HepG2 (cell line): ENCODE data around the gene CCDC142. TPM values are rescaled to one million over a fixed set of nuclear protein-coding genes. Genes with fewer than 3 reads are reported as not detected.

ENCODE experiments used
- CCAR2 ChIP-seq: fragments of 200-400 bp; formaldehyde crosslinking; optimal IDR thresholded peaks from 2 replicates; pipeline ENCODE3; 2018; ENCODE audit warnings: low read depth, mild to moderate bottlenecking, low read length, moderate library complexity
- CENPBD1 ChIP-seq: sonication (generic); formaldehyde crosslinking; IDR thresholded peaks from 2 replicates; pipeline ENCODE4 v1.8.0; 2022; ENCODE audit warnings: missing genetic modification reagents, low read depth, mild to moderate bottlenecking, borderline replicate concordance
- EZH2 ChIP-seq: conservative IDR thresholded peaks from 2 replicates; pipeline ENCODE4 v1.6.1; 2012; ENCODE audit warnings: mild to moderate bottlenecking, low read depth, low read length, moderate library complexity
- HOXA7 ChIP-seq: sonication (generic); formaldehyde crosslinking; IDR thresholded peaks from 2 replicates; pipeline ENCODE4 v1.8.1; 2022; ENCODE audit warnings: mild to moderate bottlenecking, missing genetic modification reagents, moderate library complexity
- HOXA9 ChIP-seq: sonication (generic); formaldehyde crosslinking; IDR thresholded peaks from 2 replicates; pipeline ENCODE4 v1.8.1; 2022; ENCODE audit warnings: missing genetic modification reagents, mild to moderate bottlenecking, moderate library complexity, borderline replicate concordance
- PAXIP1 ChIP-seq: sonication (generic); formaldehyde crosslinking; conservative IDR thresholded peaks from 2 replicates; pipeline ENCODE4 v1.4.0; 2020; ENCODE audit warnings: mild to moderate bottlenecking, missing genetic modification reagents, moderate library complexity
- SMAD9 ChIP-seq: sonication (generic); formaldehyde crosslinking; IDR thresholded peaks from 2 replicates; pipeline ENCODE4 v1.5.1; 2020; ENCODE audit warnings: mild to moderate bottlenecking, missing genetic modification reagents
- ZFP62 ChIP-seq: sonication (generic); formaldehyde crosslinking; IDR thresholded peaks from 2 replicates; pipeline ENCODE4 v1.4.0; 2020; ENCODE audit warnings: missing genetic modification reagents
- ZNF225 ChIP-seq: sonication (generic); formaldehyde crosslinking; IDR thresholded peaks from 2 replicates; pipeline ENCODE4 v1.4.0; 2020; ENCODE audit warnings: mild to moderate bottlenecking, missing genetic modification reagents
- ZNF724P ChIP-seq: sonication (generic); formaldehyde crosslinking; IDR thresholded peaks from 2 replicates; pipeline ENCODE4 v1.8.0; 2022; ENCODE audit warnings: missing genetic modification reagents, borderline replicate concordance
- ZNF770 ChIP-seq: sonication (generic); formaldehyde crosslinking; IDR thresholded peaks from 2 replicates; pipeline ENCODE4 v1.5.0; 2020; ENCODE audit warnings: mild to moderate bottlenecking, missing genetic modification reagents
- polyA plus RNA-seq, 8 experiments: library from polyadenylated mRNA; depleted of rRNA in 3 of 8; stranded (reverse) in 7 of 8; unstranded in 1 of 8; fragments of >200 nt; fragmentation: Illumina TruSeq in 4 of 8; extraction: Trizol in 4 of 8; gene quantifications; 2 replicates each; pipeline versions ENCODE4 v1.2.1 to v1.2.3, GENCODE V29; 2011 to 2016; ENCODE audit warnings: low read depth in 4 of 8, missing spikeins in 1 of 8, mixed read lengths in 1 of 8; ENCODE audit not compliant: insufficient read depth in 1 of 8
- total RNA-seq, 5 experiments: library from RNA; depleted of rRNA; stranded (reverse); fragments of >200 nt; fragmentation: Illumina TruSeq; extraction: Trizol; gene quantifications; 2 replicates each; pipeline ENCODE4 v1.2.3, GENCODE V29; 2016; ENCODE audit warnings: low read depth in 1 of 5
- TF ChIP-seq, protein P1 (sequence below): sonication (generic); formaldehyde crosslinking; IDR thresholded peaks from 2 replicates; pipeline ENCODE4 v1.5.0; 2020; ENCODE audit warnings: missing genetic modification reagents, mild to moderate bottlenecking, borderline replicate concordance
- TF ChIP-seq, protein P2 (sequence below): sonication (generic); formaldehyde crosslinking; IDR thresholded peaks from 2 replicates; pipeline ENCODE4 v1.5.1; 2020; ENCODE audit warnings: mild to moderate bottlenecking, missing genetic modification reagents, moderate library complexity
- TF ChIP-seq, protein P3 (sequence below): IDR thresholded peaks from 2 replicates; pipeline ENCODE4 v1.6.1; 2012; ENCODE audit warnings: inconsistent platforms

Gene CCDC142
- total and polyA plus RNA-seq, 2 of the 13 experiments (the other 11 are each of a cell fraction or from before 2014, with no cell fraction given): 14.7 to 30.4 TPM

- TF ChIP-seq HOXA9 (no peak), CCAR2 (no peak), HOXA7 (CRISPR knock-in tag) (no peak), ZNF225 (CRISPR knock-in tag) (no peak; the same call in 1 of the 2 replicates), ZNF724P (peak; percentile 96), SMAD9 (no peak), PAXIP1 (peak; percentile 78), EZH2 (no peak), CENPBD1 (no peak), ZNF770 (peak; percentile 47; the same call in 1 of the 2 replicates), ZFP62 (CRISPR knock-in tag) (0 out of 2 replicates have a peak, but pooled peaks have one; percentile 77)
- TF ChIP-seq, protein P1, sequence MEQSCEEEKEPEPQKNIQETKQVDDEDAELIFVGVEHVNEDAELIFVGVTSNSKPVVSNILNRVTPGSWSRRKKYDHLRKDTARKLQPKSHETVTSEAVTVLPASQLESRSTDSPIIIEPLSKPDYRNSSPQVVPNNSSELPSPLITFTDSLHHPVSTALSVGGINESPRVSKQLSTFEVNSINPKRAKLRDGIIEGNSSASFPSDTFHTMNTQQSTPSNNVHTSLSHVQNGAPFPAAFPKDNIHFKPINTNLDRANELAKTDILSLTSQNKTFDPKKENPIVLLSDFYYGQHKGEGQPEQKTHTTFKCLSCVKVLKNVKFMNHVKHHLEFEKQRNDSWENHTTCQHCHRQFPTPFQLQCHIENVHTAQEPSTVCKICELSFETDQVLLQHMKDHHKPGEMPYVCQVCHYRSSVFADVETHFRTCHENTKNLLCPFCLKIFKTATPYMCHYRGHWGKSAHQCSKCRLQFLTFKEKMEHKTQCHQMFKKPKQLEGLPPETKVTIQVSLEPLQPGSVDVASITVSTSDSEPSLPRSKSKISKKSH: no peak; the same call in none of the 2 replicates
- TF ChIP-seq, protein P2, sequence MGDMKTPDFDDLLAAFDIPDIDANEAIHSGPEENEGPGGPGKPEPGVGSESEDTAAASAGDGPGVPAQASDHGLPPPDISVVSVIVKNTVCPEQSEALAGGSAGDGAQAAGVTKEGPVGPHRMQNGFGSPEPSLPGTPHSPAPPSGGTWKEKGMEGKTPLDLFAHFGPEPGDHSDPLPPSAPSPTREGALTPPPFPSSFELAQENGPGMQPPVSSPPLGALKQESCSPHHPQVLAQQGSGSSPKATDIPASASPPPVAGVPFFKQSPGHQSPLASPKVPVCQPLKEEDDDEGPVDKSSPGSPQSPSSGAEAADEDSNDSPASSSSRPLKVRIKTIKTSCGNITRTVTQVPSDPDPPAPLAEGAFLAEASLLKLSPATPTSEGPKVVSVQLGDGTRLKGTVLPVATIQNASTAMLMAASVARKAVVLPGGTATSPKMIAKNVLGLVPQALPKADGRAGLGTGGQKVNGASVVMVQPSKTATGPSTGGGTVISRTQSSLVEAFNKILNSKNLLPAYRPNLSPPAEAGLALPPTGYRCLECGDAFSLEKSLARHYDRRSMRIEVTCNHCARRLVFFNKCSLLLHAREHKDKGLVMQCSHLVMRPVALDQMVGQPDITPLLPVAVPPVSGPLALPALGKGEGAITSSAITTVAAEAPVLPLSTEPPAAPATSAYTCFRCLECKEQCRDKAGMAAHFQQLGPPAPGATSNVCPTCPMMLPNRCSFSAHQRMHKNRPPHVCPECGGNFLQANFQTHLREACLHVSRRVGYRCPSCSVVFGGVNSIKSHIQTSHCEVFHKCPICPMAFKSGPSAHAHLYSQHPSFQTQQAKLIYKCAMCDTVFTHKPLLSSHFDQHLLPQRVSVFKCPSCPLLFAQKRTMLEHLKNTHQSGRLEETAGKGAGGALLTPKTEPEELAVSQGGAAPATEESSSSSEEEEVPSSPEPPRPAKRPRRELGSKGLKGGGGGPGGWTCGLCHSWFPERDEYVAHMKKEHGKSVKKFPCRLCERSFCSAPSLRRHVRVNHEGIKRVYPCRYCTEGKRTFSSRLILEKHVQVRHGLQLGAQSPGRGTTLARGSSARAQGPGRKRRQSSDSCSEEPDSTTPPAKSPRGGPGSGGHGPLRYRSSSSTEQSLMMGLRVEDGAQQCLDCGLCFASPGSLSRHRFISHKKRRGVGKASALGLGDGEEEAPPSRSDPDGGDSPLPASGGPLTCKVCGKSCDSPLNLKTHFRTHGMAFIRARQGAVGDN (CRISPR knock-in tag): peak; percentile 89
- TF ChIP-seq, protein P3, sequence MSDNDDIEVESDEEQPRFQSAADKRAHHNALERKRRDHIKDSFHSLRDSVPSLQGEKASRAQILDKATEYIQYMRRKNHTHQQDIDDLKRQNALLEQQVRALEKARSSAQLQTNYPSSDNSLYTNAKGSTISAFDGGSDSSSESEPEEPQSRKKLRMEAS: peak; percentile 60
Measured at GRCh38 chr2:74441690-74442482, 40.9 kb downstream of the CCDC142 start, which contains the start of gene RTKN (continued).
